ENCODE measurements around the gene HFE. TPM values are rescaled to one million over a fixed set of nuclear protein-coding genes. Genes with fewer than 3 reads are reported as not detected.

The HFE gene
- total and polyA plus RNA-seq, 4 donors, result 6.3 to 12.7 (median 8.2) TPM

DNA sequence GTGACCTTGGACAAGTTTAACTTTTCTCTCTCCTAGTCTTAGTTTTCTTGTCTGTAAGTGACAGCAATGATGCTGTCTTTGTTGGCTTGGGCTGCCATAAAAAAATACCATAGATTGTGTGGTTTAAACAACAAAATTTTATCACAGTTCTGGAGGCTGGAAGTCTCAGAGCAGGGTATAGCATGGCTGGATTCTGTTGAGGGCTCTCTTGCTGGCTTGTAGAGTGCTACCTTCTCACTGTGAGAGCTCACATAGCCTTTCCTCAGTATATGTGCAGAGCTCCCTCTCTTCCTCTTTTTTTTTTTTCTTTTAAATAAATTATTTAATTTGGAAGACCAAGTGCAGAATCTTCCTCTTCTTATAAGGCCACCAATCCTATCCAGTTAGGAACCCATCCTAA lies 26.3 kb downstream of the HFE start (continued):
- TF ChIP-seq, protein P1, sequence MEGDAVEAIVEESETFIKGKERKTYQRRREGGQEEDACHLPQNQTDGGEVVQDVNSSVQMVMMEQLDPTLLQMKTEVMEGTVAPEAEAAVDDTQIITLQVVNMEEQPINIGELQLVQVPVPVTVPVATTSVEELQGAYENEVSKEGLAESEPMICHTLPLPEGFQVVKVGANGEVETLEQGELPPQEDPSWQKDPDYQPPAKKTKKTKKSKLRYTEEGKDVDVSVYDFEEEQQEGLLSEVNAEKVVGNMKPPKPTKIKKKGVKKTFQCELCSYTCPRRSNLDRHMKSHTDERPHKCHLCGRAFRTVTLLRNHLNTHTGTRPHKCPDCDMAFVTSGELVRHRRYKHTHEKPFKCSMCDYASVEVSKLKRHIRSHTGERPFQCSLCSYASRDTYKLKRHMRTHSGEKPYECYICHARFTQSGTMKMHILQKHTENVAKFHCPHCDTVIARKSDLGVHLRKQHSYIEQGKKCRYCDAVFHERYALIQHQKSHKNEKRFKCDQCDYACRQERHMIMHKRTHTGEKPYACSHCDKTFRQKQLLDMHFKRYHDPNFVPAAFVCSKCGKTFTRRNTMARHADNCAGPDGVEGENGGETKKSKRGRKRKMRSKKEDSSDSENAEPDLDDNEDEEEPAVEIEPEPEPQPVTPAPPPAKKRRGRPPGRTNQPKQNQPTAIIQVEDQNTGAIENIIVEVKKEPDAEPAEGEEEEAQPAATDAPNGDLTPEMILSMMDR (IDR thresholded peaks at IDR 0.05; ENCODE audit: low read depth, low read length, missing input control), result no peak
- TF ChIP-seq GABPA (IDR thresholded peaks at IDR 0.05 in 1 of 2, conservative IDR thresholded peaks at IDR 0.05 in 1 of 2) (no peak), JUND (IDR thresholded peaks at IDR 0.05) (no peak)

DNA sequence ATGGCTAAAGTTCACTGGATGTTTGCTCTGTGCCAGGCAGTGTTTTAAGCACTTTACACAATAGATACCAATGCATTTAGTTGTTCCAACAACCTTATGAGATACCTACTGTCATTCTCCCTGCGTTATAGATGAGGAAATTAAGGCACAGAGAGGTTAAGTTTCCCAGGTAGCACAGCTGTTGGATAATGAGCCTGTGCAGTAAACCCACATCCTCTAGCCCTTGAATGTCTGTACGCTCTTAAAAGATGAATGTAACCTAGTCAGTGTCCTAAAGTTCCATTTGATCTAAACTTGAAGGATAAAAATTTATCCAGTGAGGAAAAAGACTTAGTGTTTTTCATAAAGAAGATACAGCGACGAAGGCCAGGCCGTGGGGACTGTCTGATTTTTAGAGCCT lies 28.0 kb downstream of the HFE start:
- H3K4me1 ChIP-seq (ENCODE audit: control insufficient read depth in 4 of 4, insufficient read depth in 4 of 4, low read length in 3 of 4), result peaks cover 0 to 9% (median 2%) of the 10 kb centered on the region in 4 donors
- WGBS, result 92% methylated on average over 5 of the region's 5 CpGs
- no peak overlapping the region for H3K27ac ChIP-seq (ENCODE audit: low read depth in 1 of 2, low read length in 2 of 2)
- H3K9ac ChIP-seq (ENCODE audit: low read depth in 1 of 2, low read length in 2 of 2), result no peak overlapping the region
- no peak overlapping the region for H3K4me3 ChIP-seq (ENCODE audit: low read depth in 1 of 3, low read length in 3 of 3)
- no peak for DNase-seq (ENCODE audit: low spot score)
- H3K36me3 ChIP-seq (ENCODE audit: control insufficient read depth in 4 of 4, insufficient read depth in 3 of 4, low read depth in 1 of 4, low read length in 3 of 4), result no peaks in the 10 kb centered on the region
- no peaks in the 10 kb centered on the region for H3K9me3 ChIP-seq (ENCODE audit: control insufficient read depth in 4 of 4, low read length in 3 of 4)
- TF ChIP-seq, protein P2, sequence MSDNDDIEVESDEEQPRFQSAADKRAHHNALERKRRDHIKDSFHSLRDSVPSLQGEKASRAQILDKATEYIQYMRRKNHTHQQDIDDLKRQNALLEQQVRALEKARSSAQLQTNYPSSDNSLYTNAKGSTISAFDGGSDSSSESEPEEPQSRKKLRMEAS (IDR thresholded peaks at IDR 0.05), result no peak
- TF ChIP-seq FOXA2 (IDR thresholded peaks at IDR 0.05) (no peak), YY1 (IDR thresholded peaks at IDR 0.05) (no peak), EGR1 (IDR thresholded peaks at IDR 0.05; ENCODE audit: low read depth in 2 of 2) (no peak), GABPA (IDR thresholded peaks at IDR 0.05 in 1 of 2, conservative IDR thresholded peaks at IDR 0.05 in 1 of 2) (no peak), HNF4G (IDR thresholded peaks at IDR 0.05) (no peak), RXRA (IDR thresholded peaks at IDR 0.05) (no peak), HNF4A (conservative IDR thresholded peaks at IDR 0.05) (no peak), NR2F2 (IDR thresholded peaks at IDR 0.05) (no peak), RAD21 (IDR thresholded peaks at IDR 0.05) (no peak), FOXA1 (IDR thresholded peaks at IDR 0.05) (no peak), SP1 (IDR thresholded peaks at IDR 0.05) (no peak), TAF1 (conservative IDR thresholded peaks at IDR 0.05) (no peak), JUND (IDR thresholded peaks at IDR 0.05) (no peak)
- TF ChIP-seq, protein P3, sequence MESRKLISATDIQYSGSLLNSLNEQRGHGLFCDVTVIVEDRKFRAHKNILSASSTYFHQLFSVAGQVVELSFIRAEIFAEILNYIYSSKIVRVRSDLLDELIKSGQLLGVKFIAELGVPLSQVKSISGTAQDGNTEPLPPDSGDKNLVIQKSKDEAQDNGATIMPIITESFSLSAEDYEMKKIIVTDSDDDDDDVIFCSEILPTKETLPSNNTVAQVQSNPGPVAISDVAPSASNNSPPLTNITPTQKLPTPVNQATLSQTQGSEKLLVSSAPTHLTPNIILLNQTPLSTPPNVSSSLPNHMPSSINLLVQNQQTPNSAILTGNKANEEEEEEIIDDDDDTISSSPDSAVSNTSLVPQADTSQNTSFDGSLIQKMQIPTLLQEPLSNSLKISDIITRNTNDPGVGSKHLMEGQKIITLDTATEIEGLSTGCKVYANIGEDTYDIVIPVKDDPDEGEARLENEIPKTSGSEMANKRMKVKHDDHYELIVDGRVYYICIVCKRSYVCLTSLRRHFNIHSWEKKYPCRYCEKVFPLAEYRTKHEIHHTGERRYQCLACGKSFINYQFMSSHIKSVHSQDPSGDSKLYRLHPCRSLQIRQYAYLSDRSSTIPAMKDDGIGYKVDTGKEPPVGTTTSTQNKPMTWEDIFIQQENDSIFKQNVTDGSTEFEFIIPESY (IDR thresholded peaks at IDR 0.05), result no peak
- TF ChIP-seq, protein P1 (IDR thresholded peaks at IDR 0.05; ENCODE audit: low read depth, low read length, missing input control), result no peak
- TF ChIP-seq, protein P4, sequence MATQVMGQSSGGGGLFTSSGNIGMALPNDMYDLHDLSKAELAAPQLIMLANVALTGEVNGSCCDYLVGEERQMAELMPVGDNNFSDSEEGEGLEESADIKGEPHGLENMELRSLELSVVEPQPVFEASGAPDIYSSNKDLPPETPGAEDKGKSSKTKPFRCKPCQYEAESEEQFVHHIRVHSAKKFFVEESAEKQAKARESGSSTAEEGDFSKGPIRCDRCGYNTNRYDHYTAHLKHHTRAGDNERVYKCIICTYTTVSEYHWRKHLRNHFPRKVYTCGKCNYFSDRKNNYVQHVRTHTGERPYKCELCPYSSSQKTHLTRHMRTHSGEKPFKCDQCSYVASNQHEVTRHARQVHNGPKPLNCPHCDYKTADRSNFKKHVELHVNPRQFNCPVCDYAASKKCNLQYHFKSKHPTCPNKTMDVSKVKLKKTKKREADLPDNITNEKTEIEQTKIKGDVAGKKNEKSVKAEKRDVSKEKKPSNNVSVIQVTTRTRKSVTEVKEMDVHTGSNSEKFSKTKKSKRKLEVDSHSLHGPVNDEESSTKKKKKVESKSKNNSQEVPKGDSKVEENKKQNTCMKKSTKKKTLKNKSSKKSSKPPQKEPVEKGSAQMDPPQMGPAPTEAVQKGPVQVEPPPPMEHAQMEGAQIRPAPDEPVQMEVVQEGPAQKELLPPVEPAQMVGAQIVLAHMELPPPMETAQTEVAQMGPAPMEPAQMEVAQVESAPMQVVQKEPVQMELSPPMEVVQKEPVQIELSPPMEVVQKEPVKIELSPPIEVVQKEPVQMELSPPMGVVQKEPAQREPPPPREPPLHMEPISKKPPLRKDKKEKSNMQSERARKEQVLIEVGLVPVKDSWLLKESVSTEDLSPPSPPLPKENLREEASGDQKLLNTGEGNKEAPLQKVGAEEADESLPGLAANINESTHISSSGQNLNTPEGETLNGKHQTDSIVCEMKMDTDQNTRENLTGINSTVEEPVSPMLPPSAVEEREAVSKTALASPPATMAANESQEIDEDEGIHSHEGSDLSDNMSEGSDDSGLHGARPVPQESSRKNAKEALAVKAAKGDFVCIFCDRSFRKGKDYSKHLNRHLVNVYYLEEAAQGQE (IDR thresholded peaks at IDR 0.05), result no peak
- TF ChIP-seq, protein P5, sequence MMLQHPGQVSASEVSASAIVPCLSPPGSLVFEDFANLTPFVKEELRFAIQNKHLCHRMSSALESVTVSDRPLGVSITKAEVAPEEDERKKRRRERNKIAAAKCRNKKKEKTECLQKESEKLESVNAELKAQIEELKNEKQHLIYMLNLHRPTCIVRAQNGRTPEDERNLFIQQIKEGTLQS (IDR thresholded peaks at IDR 0.05), result no peak
- no peaks in the 10 kb centered on the region for H3K27me3 ChIP-seq (ENCODE audit: control insufficient read depth in 4 of 4, insufficient read depth in 4 of 4, low read length in 3 of 4)
